Measurements from ENCODE around the gene WIPF1.
A peak's percentile ranks its signal among the peaks of the same experiment; 100 is the strongest.

WIPF1 gene

DNA sequence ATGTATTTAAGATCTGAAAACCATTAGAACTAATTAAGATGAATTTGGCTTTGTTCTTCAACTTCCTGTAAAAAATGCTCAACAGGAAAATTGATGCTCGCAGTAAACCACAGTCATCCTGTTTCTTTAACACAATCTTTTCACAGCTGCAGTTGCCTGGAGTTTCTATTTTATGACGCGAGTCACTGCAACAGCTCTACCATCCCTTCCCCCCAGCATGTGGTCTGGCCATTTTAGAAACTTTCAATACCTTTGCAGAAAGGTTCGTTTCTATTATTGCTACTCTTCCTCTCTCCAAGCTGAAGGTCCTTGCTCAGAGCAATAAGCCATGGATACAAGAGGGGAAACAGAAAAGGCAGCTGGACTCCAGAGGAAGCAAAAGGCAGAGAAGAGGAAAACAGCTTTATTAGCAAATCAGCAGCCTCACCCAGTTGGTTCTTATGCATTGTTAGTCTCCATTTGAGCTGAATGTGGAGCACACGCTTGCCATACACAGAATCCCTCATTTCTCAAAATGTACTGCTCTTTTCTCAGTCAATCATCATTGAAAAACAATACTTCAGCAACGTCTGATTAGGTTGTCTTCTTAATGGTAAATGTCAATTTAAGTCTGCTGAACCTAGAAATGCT is 3.9 kb downstream of the WIPF1 start:
- Histone ChIP-seq H3K36me3 (ENCODE audit: control insufficient read depth in 2 of 2, insufficient read depth in 1 of 2, low read length in 2 of 2) (no peaks in the 10 kb centered on the region), H3K4me1 (ENCODE audit: control insufficient read depth, insufficient read depth, low read length) (no peaks in the 10 kb centered on the region), H3K4me3 (ENCODE audit: low read depth, low read length) (no peak overlapping the region), H3K27ac (ENCODE audit: extremely low read depth, low read depth, low read length) (no peak overlapping the region), H3K9me3 (ENCODE audit: control insufficient read depth, insufficient read depth, low read depth, low read length) (no peaks in the 10 kb centered on the region)
- ChIA-PET CTCF (interaction anchor here (1.1 to 1.8 kb wide), 2 partner anchors 12 to 94 kb away, joined by 3 to 5 read pairs; no protein-coding TSS in a partner anchor), POLR2A (interaction anchor here (0.5 kb wide), 1 partner anchor 160 kb away, joined by 3 read pairs; no protein-coding TSS in a partner anchor)
- TF ChIP-seq, protein P1, sequence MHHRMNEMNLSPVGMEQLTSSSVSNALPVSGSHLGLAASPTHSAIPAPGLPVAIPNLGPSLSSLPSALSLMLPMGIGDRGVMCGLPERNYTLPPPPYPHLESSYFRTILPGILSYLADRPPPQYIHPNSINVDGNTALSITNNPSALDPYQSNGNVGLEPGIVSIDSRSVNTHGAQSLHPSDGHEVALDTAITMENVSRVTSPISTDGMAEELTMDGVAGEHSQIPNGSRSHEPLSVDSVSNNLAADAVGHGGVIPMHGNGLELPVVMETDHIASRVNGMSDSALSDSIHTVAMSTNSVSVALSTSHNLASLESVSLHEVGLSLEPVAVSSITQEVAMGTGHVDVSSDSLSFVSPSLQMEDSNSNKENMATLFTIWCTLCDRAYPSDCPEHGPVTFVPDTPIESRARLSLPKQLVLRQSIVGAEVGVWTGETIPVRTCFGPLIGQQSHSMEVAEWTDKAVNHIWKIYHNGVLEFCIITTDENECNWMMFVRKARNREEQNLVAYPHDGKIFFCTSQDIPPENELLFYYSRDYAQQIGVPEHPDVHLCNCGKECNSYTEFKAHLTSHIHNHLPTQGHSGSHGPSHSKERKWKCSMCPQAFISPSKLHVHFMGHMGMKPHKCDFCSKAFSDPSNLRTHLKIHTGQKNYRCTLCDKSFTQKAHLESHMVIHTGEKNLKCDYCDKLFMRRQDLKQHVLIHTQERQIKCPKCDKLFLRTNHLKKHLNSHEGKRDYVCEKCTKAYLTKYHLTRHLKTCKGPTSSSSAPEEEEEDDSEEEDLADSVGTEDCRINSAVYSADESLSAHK (tag by site-specific recombination; IDR thresholded peaks at IDR 0.05): 0 out of 2 replicates have a peak, but pooled peaks have one; percentile 20
- TF ChIP-seq ZBTB17 (tag by site-specific recombination; IDR thresholded peaks at IDR 0.05) (0 out of 2 replicates have a peak, but pooled peaks have one; percentile 13), FEZF1 (tag by site-specific recombination; IDR thresholded peaks at IDR 0.05) (0 out of 2 replicates have a peak, but pooled peaks have one; percentile 25), ZNF654 (tag by site-specific recombination; IDR thresholded peaks at IDR 0.05; ENCODE audit: low read depth) (no peak), ZNF548 (tag by site-specific recombination; IDR thresholded peaks at IDR 0.05) (no peak), ZFP37 (tag by site-specific recombination; IDR thresholded peaks at IDR 0.05) (no peak), ZNF404 (tag by site-specific recombination; IDR thresholded peaks at IDR 0.05) (no peak)
- TF ChIP-seq, protein P2, sequence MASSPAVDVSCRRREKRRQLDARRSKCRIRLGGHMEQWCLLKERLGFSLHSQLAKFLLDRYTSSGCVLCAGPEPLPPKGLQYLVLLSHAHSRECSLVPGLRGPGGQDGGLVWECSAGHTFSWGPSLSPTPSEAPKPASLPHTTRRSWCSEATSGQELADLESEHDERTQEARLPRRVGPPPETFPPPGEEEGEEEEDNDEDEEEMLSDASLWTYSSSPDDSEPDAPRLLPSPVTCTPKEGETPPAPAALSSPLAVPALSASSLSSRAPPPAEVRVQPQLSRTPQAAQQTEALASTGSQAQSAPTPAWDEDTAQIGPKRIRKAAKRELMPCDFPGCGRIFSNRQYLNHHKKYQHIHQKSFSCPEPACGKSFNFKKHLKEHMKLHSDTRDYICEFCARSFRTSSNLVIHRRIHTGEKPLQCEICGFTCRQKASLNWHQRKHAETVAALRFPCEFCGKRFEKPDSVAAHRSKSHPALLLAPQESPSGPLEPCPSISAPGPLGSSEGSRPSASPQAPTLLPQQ (tag by site-specific recombination; IDR thresholded peaks at IDR 0.05): no peak
- TF ChIP-seq, protein P3, sequence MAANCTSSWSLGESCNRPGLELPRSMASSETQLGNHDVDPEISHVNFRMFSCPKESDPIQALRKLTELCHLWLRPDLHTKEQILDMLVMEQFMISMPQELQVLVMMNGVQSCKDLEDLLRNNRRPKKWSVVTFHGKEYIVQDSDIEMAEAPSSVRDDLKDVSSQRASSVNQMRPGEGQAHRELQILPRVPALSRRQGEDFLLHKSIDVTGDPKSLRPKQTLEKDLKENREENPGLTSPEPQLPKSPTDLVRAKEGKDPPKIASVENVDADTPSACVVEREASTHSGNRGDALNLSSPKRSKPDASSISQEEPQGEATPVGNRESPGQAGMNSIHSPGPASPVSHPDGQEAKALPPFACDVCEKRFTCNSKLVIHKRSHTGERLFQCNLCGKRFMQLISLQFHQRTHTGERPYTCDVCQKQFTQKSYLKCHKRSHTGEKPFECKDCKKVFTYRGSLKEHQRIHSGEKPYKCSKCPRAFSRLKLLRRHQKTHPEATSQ (tag by site-specific recombination; IDR thresholded peaks at IDR 0.05): no peak
- TF ChIP-seq, protein P4, sequence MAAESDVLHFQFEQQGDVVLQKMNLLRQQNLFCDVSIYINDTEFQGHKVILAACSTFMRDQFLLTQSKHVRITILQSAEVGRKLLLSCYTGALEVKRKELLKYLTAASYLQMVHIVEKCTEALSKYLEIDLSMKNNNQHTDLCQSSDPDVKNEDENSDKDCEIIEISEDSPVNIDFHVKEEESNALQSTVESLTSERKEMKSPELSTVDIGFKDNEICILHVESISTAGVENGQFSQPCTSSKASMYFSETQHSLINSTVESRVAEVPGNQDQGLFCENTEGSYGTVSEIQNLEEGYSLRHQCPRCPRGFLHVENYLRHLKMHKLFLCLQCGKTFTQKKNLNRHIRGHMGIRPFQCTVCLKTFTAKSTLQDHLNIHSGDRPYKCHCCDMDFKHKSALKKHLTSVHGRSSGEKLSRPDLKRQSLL (tag by site-specific recombination; IDR thresholded peaks at IDR 0.05): peak; percentile 56; the same call in 1 of the 2 replicates

DNA sequence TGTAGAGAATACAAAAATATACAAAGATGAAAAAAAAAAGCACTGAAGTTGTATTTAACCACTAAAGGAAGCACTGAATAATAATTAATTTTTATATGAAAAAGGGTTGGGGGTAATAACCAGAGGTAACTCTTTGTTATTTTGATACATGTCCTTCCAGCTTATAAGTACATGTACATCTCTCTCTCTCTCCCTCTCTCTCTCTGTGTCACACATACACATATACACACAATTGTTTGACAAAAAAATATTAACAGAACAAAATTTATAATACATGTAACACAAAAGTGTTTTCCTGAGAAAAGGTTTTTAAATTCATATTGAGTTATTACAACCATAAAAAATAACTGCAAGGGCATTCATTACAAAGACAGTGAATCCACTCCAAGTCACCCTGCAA is 4.6 kb downstream of the WIPF1 start:
- ChIA-PET CTCF (interaction anchor here (1.8 kb wide), 1 partner anchor 94 kb away, joined by 5 read pairs; no protein-coding TSS in a partner anchor), POLR2A (no interaction called here)
- no peaks in the 10 kb centered on the region for H3K4me1 ChIP-seq (ENCODE audit: control insufficient read depth, insufficient read depth, low read length)

More for the DNA sequence above, 4.6 kb downstream of the WIPF1 start:
- Histone ChIP-seq H3K27ac (ENCODE audit: extremely low read depth, low read depth, low read length) (no peak overlapping the region), H3K4me3 (ENCODE audit: low read depth, low read length) (no peak overlapping the region), H3K9me3 (ENCODE audit: control insufficient read depth, insufficient read depth, low read depth, low read length) (no peaks in the 10 kb centered on the region), H3K36me3 (ENCODE audit: control insufficient read depth in 2 of 2, insufficient read depth in 1 of 2, low read length in 2 of 2) (no peaks in the 10 kb centered on the region)
- TF ChIP-seq HOXD13 (CRISPR knock-in tag; IDR thresholded peaks at IDR 0.05; ENCODE audit: borderline replicate concordance): no peak
- no peak for TF ChIP-seq ZNF501 (tag by site-specific recombination; IDR thresholded peaks at IDR 0.05)
- TF ChIP-seq ZNF146 (tag by site-specific recombination; IDR thresholded peaks at IDR 0.05): no peak
- no peak for TF ChIP-seq HOXA7 (CRISPR knock-in tag; IDR thresholded peaks at IDR 0.05; ENCODE audit: borderline replicate concordance)
- TF ChIP-seq, protein P3 (tag by site-specific recombination; IDR thresholded peaks at IDR 0.05): no peak
